ENCODE data around the gene HMGN4. TPM values are rescaled to one million over a fixed set of nuclear protein-coding genes. Genes with fewer than 3 reads are reported as not detected.

The HMGN4 gene
- polyA plus RNA-seq, 1 donor from 2014 or later, result 125 TPM

DNA sequence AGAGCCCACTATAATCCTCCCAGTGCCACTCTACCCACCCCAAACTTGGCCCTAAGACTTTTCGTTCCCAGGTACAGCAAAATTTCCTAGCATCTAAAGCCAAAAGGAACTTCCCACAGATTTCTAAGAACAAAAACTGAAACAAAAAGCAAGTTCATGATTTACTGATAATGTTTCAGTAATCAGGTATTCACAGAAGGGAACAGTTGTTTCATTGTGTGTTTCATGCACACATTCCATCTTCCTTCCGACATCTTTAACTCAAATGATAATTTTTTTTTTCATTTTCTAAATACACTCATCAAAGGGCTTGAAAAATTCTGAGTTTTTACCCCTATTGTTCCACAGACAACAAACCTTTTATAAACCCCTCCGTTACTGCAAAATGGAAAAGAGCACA lies 44.0 kb upstream of the HMGN4 start:
- Histone ChIP-seq H3F3A (ENCODE audit: insufficient read depth, low read length, poor library complexity, severe bottlenecking) (no peaks in the 10 kb centered on the region), H2AFZ (ENCODE audit: low read depth, low read length) (no peak overlapping the region), H3K79me2 (replicated peaks; ENCODE audit: insufficient read depth, low read length) (no peaks in the 10 kb centered on the region), H3K4me2 (ENCODE audit: low read length) (no peak overlapping the region), H3K27me3 (ENCODE audit: insufficient read depth, low read depth, low read length) (no peaks in the 10 kb centered on the region), H3K9me2 (ENCODE audit: insufficient read depth, low read length) (no peaks in the 10 kb centered on the region), H3K27ac (ENCODE audit: low read length) (no peak overlapping the region), H3K9ac (ENCODE audit: low read length) (no peak overlapping the region), H3K4me3 (ENCODE audit: low read length) (no peak overlapping the region), H4K20me1 (ENCODE audit: insufficient read depth) (no peaks in the 10 kb centered on the region), H3K36me3 (ENCODE audit: insufficient read depth, low read length) (no peaks in the 10 kb centered on the region), H3K9me3 (ENCODE audit: low read length) (no peaks in the 10 kb centered on the region)
- TF ChIP-seq MXI1 (conservative IDR thresholded peaks at IDR 0.05; ENCODE audit: poor library complexity, severe bottlenecking), result no peak
- TF ChIP-seq, protein P1, sequence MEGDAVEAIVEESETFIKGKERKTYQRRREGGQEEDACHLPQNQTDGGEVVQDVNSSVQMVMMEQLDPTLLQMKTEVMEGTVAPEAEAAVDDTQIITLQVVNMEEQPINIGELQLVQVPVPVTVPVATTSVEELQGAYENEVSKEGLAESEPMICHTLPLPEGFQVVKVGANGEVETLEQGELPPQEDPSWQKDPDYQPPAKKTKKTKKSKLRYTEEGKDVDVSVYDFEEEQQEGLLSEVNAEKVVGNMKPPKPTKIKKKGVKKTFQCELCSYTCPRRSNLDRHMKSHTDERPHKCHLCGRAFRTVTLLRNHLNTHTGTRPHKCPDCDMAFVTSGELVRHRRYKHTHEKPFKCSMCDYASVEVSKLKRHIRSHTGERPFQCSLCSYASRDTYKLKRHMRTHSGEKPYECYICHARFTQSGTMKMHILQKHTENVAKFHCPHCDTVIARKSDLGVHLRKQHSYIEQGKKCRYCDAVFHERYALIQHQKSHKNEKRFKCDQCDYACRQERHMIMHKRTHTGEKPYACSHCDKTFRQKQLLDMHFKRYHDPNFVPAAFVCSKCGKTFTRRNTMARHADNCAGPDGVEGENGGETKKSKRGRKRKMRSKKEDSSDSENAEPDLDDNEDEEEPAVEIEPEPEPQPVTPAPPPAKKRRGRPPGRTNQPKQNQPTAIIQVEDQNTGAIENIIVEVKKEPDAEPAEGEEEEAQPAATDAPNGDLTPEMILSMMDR (IDR thresholded peaks at IDR 0.05; ENCODE audit: poor library complexity, severe bottlenecking), result no peak
- no peak for TF ChIP-seq EP300 (conservative IDR thresholded peaks at IDR 0.05; ENCODE audit: poor library complexity, severe bottlenecking)
- TF ChIP-seq TAF1 (IDR thresholded peaks at IDR 0.05; ENCODE audit: low read depth), result no peak
- TF ChIP-seq EZH2 (IDR thresholded peaks at IDR 0.05; ENCODE audit: borderline replicate concordance, insufficient read depth, low read length, poor library complexity, severe bottlenecking), result no peak
- no peak for TF ChIP-seq SMC3 (conservative IDR thresholded peaks at IDR 0.05; ENCODE audit: poor library complexity)
- TF ChIP-seq POLR2AphosphoS5 (IDR thresholded peaks at IDR 0.05), result no peak
- TF ChIP-seq, protein P2, sequence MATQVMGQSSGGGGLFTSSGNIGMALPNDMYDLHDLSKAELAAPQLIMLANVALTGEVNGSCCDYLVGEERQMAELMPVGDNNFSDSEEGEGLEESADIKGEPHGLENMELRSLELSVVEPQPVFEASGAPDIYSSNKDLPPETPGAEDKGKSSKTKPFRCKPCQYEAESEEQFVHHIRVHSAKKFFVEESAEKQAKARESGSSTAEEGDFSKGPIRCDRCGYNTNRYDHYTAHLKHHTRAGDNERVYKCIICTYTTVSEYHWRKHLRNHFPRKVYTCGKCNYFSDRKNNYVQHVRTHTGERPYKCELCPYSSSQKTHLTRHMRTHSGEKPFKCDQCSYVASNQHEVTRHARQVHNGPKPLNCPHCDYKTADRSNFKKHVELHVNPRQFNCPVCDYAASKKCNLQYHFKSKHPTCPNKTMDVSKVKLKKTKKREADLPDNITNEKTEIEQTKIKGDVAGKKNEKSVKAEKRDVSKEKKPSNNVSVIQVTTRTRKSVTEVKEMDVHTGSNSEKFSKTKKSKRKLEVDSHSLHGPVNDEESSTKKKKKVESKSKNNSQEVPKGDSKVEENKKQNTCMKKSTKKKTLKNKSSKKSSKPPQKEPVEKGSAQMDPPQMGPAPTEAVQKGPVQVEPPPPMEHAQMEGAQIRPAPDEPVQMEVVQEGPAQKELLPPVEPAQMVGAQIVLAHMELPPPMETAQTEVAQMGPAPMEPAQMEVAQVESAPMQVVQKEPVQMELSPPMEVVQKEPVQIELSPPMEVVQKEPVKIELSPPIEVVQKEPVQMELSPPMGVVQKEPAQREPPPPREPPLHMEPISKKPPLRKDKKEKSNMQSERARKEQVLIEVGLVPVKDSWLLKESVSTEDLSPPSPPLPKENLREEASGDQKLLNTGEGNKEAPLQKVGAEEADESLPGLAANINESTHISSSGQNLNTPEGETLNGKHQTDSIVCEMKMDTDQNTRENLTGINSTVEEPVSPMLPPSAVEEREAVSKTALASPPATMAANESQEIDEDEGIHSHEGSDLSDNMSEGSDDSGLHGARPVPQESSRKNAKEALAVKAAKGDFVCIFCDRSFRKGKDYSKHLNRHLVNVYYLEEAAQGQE (IDR thresholded peaks at IDR 0.05; ENCODE audit: borderline replicate concordance), result no peak
- TF ChIP-seq RAD21 (conservative IDR thresholded peaks at IDR 0.05), result no peak

DNA sequence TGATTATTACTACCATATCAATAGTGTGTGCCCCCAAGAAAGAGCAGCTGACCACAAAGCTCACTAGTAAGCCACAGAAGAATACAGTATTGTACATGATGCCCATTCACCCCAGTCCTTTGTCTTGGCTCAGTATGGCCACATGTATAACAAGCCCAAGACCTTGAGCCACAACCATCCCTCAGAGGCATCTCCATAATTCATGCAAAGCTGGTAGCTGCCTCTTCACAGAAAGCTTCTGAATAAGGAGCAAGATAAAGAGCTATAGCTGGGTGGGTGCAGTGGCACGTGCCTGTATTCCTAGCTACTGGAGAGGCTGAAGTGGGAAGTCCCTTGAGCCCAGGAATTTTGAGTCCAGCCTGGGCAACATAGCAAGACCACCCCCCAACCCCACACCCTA lies 42.9 kb upstream of the HMGN4 start:
- H3K4me3 ChIP-seq (ENCODE audit: low read length), result no peak overlapping the region
- no peak for TF ChIP-seq RAD21 (conservative IDR thresholded peaks at IDR 0.05)
- TF ChIP-seq, protein P1 (IDR thresholded peaks at IDR 0.05; ENCODE audit: poor library complexity, severe bottlenecking), result no peak
- no peak for TF ChIP-seq TAF1 (IDR thresholded peaks at IDR 0.05; ENCODE audit: low read depth)
- no peak for TF ChIP-seq POLR2AphosphoS5 (IDR thresholded peaks at IDR 0.05)
- no peak for TF ChIP-seq MXI1 (conservative IDR thresholded peaks at IDR 0.05; ENCODE audit: poor library complexity, severe bottlenecking)
- TF ChIP-seq EZH2 (IDR thresholded peaks at IDR 0.05; ENCODE audit: borderline replicate concordance, insufficient read depth, low read length, poor library complexity, severe bottlenecking), result no peak
- TF ChIP-seq, protein P2 (IDR thresholded peaks at IDR 0.05; ENCODE audit: borderline replicate concordance), result no peak
- TF ChIP-seq EP300 (conservative IDR thresholded peaks at IDR 0.05; ENCODE audit: poor library complexity, severe bottlenecking), result no peak
- no peak for TF ChIP-seq SMC3 (conservative IDR thresholded peaks at IDR 0.05; ENCODE audit: poor library complexity)

More for the DNA sequence above, 42.9 kb upstream of the HMGN4 start:
- no peaks in the 10 kb centered on the region for H3K9me2 ChIP-seq (ENCODE audit: insufficient read depth, low read length)
- no peaks in the 10 kb centered on the region for H4K20me1 ChIP-seq (ENCODE audit: insufficient read depth)
- no peak overlapping the region for H2AFZ ChIP-seq (ENCODE audit: low read depth, low read length)
- no peak overlapping the region for H3K9ac ChIP-seq (ENCODE audit: low read length)
- peaks cover 6% of the 10 kb centered on the region for H3K27me3 ChIP-seq (ENCODE audit: insufficient read depth, low read depth, low read length)
- no peaks in the 10 kb centered on the region for H3K79me2 ChIP-seq (replicated peaks; ENCODE audit: insufficient read depth, low read length)
- no peak overlapping the region for H3K27ac ChIP-seq (ENCODE audit: low read length)
- no peaks in the 10 kb centered on the region for H3K9me3 ChIP-seq (ENCODE audit: low read length)
- no peaks in the 10 kb centered on the region for H3F3A ChIP-seq (ENCODE audit: insufficient read depth, low read length, poor library complexity, severe bottlenecking)
- no peak overlapping the region for H3K4me2 ChIP-seq (ENCODE audit: low read length)
- H3K36me3 ChIP-seq (ENCODE audit: insufficient read depth, low read length), result no peaks in the 10 kb centered on the region

Measured in neural cell (in vitro differentiated cells).